ENCODE measurements around the gene AMN. TPM values are rescaled to one million over a fixed set of nuclear protein-coding genes. Genes with fewer than 3 reads are reported as not detected.

Gene AMN
- total and polyA plus RNA-seq, 2 experiments from 2014 or later = 0.69 to 1.2 TPM

- Histone ChIP-seq H3K27me3 (ENCODE audit: insufficient read depth) (peaks cover 78% of the 10 kb centered on the region), H4K20me1 (replicated peaks; ENCODE audit: insufficient read depth) (no peaks in the 10 kb centered on the region), H3K36me3 (ENCODE audit: insufficient read depth) (no peaks in the 10 kb centered on the region), H2AFZ (peak overlapping the region; percentile 96), H3F3A (replicated peaks; ENCODE audit: low read depth) (peaks cover 6% of the 10 kb centered on the region), H3K27ac (ENCODE audit: low read depth) (no peak overlapping the region), H3K9me2 (ENCODE audit: insufficient read depth) (no peaks in the 10 kb centered on the region), H3K79me2 (replicated peaks; ENCODE audit: insufficient read depth) (no peaks in the 10 kb centered on the region), H3K4me3 (peak overlapping the region; percentile 92), H3K4me2 (peak overlapping the region; percentile 93), H3K4me1 (ENCODE audit: insufficient read depth) (peaks cover 8% of the 10 kb centered on the region)
- peaks cover 6% of the 10 kb centered on the region; the same call in 2 of the 3 replicates for H3K36me3 Mint-ChIP-seq (ENCODE audit: low read depth)
- DNase-seq (ENCODE audit: low spot score) (peak; percentile 94), ATAC-seq (peak; percentile 49)
- peaks cover 12% of the 10 kb centered on the region for H3K4me1 Mint-ChIP-seq
- no peak overlapping the region for H3K27ac Mint-ChIP-seq
- peak; percentile 23; the same call in 1 of the 2 replicates for TF ChIP-seq CREB1 (CRISPR knock-in tag; IDR thresholded peaks at IDR 0.05; ENCODE audit: low read depth)
- no peak for TF ChIP-seq ZNF331 (CRISPR knock-in tag; IDR thresholded peaks at IDR 0.05; ENCODE audit: low read depth)
- peak; percentile 36 for TF ChIP-seq EZH2phosphoT487 (IDR thresholded peaks at IDR 0.05; ENCODE audit: unreplicated experiment)
- TF ChIP-seq, protein P1, sequence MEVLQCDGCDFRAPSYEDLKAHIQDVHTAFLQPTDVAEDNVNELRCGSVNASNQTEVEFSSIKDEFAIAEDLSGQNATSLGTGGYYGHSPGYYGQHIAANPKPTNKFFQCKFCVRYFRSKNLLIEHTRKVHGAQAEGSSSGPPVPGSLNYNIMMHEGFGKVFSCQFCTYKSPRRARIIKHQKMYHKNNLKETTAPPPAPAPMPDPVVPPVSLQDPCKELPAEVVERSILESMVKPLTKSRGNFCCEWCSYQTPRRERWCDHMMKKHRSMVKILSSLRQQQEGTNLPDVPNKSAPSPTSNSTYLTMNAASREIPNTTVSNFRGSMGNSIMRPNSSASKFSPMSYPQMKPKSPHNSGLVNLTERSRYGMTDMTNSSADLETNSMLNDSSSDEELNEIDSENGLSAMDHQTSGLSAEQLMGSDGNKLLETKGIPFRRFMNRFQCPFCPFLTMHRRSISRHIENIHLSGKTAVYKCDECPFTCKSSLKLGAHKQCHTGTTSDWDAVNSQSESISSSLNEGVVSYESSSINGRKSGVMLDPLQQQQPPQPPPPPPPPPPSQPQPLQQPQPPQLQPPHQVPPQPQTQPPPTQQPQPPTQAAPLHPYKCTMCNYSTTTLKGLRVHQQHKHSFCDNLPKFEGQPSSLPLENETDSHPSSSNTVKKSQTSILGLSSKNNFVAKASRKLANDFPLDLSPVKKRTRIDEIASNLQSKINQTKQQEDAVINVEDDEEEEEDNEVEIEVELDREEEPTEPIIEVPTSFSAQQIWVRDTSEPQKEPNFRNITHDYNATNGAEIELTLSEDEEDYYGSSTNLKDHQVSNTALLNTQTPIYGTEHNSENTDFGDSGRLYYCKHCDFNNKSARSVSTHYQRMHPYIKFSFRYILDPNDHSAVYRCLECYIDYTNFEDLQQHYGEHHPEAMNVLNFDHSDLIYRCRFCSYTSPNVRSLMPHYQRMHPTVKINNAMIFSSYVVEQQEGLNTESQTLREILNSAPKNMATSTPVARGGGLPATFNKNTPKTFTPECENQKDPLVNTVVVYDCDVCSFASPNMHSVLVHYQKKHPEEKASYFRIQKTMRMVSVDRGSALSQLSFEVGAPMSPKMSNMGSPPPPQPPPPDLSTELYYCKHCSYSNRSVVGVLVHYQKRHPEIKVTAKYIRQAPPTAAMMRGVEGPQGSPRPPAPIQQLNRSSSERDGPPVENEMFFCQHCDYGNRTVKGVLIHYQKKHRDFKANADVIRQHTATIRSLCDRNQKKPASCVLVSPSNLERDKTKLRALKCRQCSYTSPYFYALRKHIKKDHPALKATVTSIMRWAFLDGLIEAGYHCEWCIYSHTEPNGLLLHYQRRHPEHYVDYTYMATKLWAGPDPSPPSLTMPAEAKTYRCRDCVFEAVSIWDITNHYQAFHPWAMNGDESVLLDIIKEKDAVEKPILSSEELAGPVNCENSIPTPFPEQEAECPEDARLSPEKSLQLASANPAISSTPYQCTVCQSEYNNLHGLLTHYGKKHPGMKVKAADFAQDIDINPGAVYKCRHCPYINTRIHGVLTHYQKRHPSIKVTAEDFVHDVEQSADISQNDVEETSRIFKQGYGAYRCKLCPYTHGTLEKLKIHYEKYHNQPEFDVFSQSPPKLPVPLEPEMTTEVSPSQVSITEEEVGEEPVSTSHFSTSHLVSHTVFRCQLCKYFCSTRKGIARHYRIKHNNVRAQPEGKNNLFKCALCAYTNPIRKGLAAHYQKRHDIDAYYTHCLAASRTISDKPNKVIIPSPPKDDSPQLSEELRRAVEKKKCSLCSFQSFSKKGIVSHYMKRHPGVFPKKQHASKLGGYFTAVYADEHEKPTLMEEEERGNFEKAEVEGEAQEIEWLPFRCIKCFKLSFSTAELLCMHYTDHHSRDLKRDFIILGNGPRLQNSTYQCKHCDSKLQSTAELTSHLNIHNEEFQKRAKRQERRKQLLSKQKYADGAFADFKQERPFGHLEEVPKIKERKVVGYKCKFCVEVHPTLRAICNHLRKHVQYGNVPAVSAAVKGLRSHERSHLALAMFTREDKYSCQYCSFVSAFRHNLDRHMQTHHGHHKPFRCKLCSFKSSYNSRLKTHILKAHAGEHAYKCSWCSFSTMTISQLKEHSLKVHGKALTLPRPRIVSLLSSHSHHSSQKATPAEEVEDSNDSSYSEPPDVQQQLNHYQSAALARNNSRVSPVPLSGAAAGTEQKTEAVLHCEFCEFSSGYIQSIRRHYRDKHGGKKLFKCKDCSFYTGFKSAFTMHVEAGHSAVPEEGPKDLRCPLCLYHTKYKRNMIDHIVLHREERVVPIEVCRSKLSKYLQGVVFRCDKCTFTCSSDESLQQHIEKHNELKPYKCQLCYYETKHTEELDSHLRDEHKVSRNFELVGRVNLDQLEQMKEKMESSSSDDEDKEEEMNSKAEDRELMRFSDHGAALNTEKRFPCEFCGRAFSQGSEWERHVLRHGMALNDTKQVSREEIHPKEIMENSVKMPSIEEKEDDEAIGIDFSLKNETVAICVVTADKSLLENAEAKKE (CRISPR knock-in tag; IDR thresholded peaks at IDR 0.05) = no peak
- TF ChIP-seq NANOG (IDR thresholded peaks at IDR 0.05; ENCODE audit: borderline replicate concordance) = no peak
- peak; percentile 47 for TF ChIP-seq POLR2AphosphoS5 (IDR thresholded peaks at IDR 0.05; ENCODE audit: low read depth)
- no peak for TF ChIP-seq CTCF (conservative IDR thresholded peaks at IDR 0.05; ENCODE audit: low read depth in 2 of 2)
- TF ChIP-seq EZH2 (IDR thresholded peaks at IDR 0.05; ENCODE audit: low read depth, unreplicated experiment) = peak; percentile 55
- H3K9me3 Mint-ChIP-seq = no peaks in the 10 kb centered on the region
- H3K4me3 Mint-ChIP-seq = peak overlapping the region; percentile 75
- H3K27me3 Mint-ChIP-seq (ENCODE audit: insufficient read depth, low read depth, poor library complexity) = peaks cover 70% of the 10 kb centered on the region
These were observed 6.2 kb downstream of the AMN start for GRCh38 chr14:102928412-102929240.

Data from GM23338 (cell line).